H1 (cell line): Measurements from ENCODE around the gene ZDHHC8. TPM values are rescaled to one million over a fixed set of nuclear protein-coding genes. Genes with fewer than 3 reads are reported as not detected.

Source experiments
- CBX8 ChIP-seq: fragments of 300-800, 300-1000 bp; sonication (generic); IDR thresholded peaks from 2 replicates; pipeline ENCODE4 v1.7.1; 2016; ENCODE audit warnings: low read depth, low read length, borderline replicate concordance
- polyA plus RNA-seq, 7 experiments: library from polyadenylated mRNA; depleted of rRNA in 3 of 7; stranded (reverse) in 5 of 7; unstranded in 2 of 7; fragments of >200 nt in 5 of 7; fragments of 200-250 nt in 2 of 7; gene quantifications; 1 replicate in 5 of 7; 2 replicates in 1 of 7; 4 replicates in 1 of 7; pipeline versions ENCODE4 v1.2.1 to v1.2.3, GENCODE V29; 2011 to 2013; ENCODE audit warnings: missing spikeins in 2 of 7, mixed read lengths in 2 of 7
- total RNA-seq: library from RNA; stranded (reverse); fragmentation: NEBNext Ultra II Directional; extraction: Animal tissue kit (Norgen Biotek cat#: 25700); gene quantifications from 2 replicates; pipeline ENCODE4 v1.2.1, GENCODE V29; 2021
- TF ChIP-seq, protein P1 (sequence below): fragments of 300-600 bp; sonication (generic); IDR thresholded peaks from 2 replicates; pipeline ENCODE4 v1.7.1; 2012; ENCODE audit warnings: low read length, moderate library complexity, mild to moderate bottlenecking, inconsistent platforms; ENCODE audit not compliant: insufficient replicate concordance
- TF ChIP-seq, protein P2 (sequence below): IDR thresholded peaks from 2 replicates; pipeline ENCODE4 v1.6.1; 2012; ENCODE audit warnings: low read length, inconsistent platforms

ZDHHC8 gene
- total and polyA plus RNA-seq, 2 of the 8 experiments (the other 6 are each of a cell fraction or from before 2014, with no cell fraction given) = 18.6 to 65.6 TPM

DNA sequence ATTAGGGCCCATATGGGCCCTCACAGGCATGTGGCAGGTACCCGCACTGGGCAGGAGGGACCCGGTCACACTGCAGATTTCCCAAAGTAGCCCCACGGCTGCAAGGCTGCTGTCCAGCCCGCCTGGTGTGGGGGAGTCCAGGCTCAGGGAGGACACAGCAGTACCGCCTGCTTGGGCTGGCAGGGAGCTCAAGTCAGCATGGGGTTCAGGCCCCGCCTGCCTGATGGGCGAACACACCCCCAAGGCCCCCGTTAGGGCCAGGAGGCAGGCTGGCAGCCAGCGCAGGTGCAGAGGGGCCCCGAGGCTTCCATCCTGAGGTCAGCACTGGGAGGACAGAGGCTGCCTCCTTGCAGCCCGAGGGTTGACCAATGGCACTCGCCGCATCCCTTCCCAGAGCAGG, 5.5 kb downstream of the ZDHHC8 start (continued):
- TF ChIP-seq, protein P1, sequence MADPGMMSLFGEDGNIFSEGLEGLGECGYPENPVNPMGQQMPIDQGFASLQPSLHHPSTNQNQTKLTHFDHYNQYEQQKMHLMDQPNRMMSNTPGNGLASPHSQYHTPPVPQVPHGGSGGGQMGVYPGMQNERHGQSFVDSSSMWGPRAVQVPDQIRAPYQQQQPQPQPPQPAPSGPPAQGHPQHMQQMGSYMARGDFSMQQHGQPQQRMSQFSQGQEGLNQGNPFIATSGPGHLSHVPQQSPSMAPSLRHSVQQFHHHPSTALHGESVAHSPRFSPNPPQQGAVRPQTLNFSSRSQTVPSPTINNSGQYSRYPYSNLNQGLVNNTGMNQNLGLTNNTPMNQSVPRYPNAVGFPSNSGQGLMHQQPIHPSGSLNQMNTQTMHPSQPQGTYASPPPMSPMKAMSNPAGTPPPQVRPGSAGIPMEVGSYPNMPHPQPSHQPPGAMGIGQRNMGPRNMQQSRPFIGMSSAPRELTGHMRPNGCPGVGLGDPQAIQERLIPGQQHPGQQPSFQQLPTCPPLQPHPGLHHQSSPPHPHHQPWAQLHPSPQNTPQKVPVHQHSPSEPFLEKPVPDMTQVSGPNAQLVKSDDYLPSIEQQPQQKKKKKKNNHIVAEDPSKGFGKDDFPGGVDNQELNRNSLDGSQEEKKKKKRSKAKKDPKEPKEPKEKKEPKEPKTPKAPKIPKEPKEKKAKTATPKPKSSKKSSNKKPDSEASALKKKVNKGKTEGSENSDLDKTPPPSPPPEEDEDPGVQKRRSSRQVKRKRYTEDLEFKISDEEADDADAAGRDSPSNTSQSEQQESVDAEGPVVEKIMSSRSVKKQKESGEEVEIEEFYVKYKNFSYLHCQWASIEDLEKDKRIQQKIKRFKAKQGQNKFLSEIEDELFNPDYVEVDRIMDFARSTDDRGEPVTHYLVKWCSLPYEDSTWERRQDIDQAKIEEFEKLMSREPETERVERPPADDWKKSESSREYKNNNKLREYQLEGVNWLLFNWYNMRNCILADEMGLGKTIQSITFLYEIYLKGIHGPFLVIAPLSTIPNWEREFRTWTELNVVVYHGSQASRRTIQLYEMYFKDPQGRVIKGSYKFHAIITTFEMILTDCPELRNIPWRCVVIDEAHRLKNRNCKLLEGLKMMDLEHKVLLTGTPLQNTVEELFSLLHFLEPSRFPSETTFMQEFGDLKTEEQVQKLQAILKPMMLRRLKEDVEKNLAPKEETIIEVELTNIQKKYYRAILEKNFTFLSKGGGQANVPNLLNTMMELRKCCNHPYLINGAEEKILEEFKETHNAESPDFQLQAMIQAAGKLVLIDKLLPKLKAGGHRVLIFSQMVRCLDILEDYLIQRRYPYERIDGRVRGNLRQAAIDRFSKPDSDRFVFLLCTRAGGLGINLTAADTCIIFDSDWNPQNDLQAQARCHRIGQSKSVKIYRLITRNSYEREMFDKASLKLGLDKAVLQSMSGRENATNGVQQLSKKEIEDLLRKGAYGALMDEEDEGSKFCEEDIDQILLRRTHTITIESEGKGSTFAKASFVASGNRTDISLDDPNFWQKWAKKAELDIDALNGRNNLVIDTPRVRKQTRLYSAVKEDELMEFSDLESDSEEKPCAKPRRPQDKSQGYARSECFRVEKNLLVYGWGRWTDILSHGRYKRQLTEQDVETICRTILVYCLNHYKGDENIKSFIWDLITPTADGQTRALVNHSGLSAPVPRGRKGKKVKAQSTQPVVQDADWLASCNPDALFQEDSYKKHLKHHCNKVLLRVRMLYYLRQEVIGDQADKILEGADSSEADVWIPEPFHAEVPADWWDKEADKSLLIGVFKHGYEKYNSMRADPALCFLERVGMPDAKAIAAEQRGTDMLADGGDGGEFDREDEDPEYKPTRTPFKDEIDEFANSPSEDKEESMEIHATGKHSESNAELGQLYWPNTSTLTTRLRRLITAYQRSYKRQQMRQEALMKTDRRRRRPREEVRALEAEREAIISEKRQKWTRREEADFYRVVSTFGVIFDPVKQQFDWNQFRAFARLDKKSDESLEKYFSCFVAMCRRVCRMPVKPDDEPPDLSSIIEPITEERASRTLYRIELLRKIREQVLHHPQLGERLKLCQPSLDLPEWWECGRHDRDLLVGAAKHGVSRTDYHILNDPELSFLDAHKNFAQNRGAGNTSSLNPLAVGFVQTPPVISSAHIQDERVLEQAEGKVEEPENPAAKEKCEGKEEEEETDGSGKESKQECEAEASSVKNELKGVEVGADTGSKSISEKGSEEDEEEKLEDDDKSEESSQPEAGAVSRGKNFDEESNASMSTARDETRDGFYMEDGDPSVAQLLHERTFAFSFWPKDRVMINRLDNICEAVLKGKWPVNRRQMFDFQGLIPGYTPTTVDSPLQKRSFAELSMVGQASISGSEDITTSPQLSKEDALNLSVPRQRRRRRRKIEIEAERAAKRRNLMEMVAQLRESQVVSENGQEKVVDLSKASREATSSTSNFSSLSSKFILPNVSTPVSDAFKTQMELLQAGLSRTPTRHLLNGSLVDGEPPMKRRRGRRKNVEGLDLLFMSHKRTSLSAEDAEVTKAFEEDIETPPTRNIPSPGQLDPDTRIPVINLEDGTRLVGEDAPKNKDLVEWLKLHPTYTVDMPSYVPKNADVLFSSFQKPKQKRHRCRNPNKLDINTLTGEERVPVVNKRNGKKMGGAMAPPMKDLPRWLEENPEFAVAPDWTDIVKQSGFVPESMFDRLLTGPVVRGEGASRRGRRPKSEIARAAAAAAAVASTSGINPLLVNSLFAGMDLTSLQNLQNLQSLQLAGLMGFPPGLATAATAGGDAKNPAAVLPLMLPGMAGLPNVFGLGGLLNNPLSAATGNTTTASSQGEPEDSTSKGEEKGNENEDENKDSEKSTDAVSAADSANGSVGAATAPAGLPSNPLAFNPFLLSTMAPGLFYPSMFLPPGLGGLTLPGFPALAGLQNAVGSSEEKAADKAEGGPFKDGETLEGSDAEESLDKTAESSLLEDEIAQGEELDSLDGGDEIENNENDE = no peak
- TF ChIP-seq, protein P2, sequence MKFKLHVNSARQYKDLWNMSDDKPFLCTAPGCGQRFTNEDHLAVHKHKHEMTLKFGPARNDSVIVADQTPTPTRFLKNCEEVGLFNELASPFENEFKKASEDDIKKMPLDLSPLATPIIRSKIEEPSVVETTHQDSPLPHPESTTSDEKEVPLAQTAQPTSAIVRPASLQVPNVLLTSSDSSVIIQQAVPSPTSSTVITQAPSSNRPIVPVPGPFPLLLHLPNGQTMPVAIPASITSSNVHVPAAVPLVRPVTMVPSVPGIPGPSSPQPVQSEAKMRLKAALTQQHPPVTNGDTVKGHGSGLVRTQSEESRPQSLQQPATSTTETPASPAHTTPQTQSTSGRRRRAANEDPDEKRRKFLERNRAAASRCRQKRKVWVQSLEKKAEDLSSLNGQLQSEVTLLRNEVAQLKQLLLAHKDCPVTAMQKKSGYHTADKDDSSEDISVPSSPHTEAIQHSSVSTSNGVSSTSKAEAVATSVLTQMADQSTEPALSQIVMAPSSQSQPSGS = no peak
- TF ChIP-seq CBX8 = no peak
